Femur (tissue), 1 donor: Measurements from ENCODE around the gene STX18.

ENCODE experiments used
- DNase-seq: peaks from one replicate; pipeline ENCODE4 v3.0.0-alpha.2; 2017

The STX18 gene

DNA sequence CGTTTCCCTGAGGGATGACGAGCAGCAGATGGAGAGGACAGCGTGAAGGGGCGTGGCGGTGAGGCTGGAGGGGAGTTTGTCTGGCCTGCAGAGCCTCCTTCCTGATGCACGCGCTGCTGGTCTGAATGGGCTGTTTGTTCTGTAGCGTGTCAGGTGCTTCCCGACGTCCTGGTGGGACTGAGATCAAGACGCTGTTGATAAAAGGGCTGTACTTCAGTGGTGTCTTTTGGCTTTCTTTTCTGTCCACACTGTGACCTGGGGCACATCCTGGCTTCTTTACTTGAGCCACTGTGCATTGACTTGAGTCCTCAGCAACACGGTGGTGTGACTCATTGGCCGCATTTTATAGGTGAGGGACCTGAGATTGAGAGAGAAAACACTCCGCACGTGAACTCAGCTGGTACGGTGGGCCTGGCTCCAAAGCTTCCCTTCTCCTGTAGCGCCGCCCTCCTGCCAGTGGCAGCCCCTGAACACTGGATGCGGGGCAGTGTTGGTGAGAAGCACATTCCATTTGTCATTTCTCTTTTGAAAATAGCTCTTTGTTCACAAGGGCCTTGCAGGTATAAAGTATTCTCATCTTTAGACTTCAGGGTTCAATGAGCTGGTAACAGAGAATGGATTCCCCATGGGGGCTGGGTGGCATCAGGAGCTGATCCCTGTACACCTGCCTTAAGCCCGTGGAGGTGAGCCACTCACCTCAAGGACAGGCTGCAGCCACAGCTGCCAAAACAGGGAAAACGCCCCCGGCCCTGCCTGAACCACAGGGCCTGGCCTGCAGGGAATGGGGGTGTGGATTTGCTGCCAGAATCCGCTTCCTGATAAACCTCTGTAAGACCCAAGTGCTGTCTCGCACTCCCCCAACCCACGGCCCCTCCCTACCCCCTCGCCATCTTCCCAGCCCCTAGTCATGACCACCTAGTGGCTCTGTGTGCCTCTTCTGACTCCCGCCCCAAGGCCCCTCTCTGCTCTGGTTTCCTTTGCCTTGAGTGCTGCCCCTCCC is 125.7 kb downstream of the STX18 start:
- no peak for DNase-seq

DNA sequence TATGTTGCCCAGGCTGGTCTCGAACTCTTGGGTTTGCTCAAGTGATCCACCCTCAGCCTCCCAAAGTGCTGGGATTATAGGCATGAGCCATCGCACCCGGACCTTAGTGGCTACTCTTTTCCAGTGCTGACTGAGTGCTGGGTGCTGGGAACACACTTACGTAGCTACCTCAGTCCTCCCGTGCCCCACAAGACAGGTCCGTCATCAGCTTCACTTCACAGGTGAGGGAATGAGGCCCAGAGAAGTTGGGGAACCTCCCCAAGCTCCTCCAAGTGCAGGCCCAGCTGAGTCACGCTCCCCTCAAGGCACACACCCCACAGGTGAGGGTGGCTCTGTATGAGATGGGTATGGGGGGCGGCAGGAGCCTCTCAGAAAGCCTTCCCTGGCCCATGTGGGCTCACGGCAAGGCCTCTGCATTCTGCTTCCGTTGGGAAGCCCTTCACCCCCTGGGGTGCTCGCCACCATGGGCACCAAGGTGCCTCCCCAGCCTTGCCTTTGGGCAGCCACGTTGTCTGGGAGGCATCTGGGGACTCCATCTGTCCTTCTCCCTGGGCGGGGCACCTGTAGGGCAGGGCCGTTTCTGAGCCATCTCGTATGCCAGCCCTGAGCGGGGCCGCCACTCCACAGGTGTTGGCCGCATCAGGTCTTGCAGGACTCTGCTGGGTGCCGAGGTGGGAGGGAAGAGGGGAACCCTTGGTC is 126.6 kb downstream of the STX18 start:
- no peak for DNase-seq

DNA sequence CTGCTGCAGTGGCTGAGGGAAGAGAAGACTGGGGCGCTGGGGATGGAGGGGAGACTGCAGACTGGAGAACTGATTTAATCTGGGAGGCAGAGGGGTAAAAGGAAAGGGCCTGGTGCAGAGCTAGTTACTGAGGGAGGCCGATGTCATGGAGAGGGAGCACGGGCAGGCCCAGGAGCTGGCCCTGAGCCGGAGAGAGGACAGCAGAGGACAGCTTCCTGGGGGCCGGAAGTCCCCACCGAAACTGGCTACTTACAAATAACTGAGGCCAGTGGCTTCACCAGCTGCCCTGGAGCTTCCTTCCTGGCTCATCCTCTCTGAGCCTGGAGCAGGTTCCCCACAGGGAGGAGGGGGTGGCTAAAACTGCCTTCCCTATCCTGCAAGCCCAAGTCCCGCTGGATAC is 128.0 kb downstream of the STX18 start:
- no peak for DNase-seq

DNA sequence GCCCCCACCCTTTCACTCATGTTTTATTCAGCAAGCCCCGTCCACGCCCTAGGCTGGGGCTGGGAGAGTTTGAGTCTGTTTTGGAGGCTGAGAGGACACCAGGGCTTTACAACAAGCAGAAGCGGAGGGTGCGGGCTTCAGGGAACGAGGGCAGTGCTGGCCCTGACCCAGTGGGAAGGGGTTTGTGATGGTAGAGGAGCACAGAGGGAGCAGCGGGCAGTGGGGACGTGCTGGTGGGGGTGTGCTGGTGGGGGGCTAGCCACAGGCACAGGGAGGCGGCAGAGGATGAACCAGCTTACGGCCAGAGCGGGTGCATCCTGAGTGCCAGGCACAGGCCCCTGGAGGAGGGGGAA is 128.5 kb downstream of the STX18 start:
- DNase-seq: no peak

DNA sequence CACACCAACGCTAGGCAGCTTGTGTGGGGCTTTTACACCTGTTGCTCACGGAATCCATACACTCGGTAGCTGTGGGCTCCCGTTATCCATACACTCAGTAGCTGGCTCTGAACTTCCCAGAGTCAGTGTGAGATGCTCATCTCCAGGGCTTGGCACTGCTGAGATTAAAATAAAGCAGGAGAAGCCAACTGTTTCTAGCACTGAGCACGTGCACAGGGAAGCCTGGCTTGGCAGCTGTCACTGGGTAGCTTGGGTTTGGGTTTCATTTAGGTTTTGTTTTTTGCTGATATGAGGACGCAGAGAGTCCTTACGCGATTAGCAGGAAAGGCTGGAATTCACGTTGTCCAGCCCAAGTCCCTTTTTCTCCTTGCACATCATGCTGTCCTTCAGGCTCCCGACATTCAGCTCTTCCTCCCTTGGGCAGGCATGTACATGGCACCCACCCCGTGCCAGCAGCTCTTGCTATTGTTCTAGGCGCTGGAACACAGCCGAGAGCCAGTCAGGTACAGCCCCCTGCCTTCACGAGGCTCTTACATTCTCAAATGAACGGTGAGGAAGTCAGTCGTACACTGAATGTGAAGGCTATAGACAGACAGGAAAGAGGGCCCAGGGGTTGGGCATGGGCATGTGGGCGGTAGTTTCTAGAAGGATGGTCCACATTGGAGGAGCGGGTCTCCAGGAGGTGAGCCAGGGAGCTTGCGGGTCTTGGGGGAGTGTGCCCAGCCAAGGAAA is 129.0 kb downstream of the STX18 start:
- no peak for DNase-seq

DNA sequence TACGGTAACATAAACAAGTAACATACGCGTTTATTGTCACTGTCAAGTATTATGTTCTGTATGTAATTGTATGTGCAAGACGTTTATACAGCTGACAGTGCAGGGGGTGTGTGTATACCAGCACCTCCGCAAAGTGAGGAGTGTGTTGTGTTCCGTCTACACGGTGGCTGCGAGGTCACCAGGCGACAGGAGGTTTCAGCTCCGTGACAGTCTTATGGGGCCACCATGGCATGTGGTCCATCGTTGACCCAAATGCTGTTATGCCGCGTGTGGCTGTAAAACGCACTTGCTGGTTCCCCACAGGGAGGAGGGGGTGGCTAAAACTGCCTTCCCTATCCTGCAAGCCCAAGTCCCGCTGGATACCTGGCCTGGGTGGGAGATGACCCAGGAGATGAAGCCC is 129.9 kb downstream of the STX18 start:
- DNase-seq: no peak

DNA sequence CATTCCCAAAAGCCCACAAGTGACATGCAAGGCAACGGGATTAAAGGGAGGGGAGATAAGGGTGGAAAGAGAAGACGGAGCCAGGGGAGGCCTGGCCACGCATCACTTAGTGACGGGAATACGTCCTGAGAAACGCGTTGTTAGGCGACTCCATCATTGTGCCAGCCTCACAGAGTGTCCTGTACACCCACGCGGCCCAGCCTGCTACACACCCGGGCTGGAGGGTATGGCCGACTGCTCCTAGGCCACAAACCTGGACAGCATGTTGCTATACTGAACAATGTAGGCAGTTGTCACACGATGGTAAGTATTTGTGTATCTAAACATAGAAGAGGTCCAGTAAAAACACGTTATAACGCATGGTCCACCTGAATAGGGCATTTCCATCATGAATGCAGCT is 131.6 kb downstream of the STX18 start:
- no peak for DNase-seq

DNA sequence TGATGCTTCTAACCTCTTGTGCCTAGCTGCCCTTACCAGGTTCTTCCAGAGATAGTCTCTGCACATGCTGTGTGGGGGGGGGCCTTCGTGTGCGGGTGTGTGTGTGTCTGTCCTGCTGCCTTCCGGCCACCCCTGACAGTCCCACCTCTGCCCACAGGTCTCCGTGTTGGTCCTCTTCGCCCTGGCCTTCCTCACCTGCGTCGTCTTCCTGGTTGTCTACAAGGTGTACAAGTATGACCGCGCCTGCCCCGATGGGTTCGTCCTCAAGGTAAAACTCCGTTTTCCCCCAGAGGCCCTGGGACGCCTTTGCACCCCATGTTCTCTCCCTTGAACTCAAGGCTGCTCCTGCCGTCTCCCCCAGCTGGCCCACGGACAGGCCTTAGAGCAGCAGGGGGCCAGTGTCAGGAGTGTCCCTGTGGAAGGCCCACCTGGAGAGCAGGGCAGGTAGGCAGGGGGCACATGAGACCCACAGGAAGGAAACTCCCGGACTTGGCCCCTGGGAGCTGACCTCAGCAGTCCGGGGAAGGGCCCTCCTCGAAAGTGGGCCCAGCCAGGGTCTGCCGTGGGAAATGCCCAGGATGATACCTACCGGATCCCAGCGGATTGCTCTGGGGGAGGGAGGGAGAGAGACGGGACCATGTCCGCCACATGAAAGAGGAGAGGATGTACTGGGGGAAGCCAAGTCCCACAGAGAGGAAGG is 132.3 kb downstream of the STX18 start:
- DNase-seq: no peak

DNA sequence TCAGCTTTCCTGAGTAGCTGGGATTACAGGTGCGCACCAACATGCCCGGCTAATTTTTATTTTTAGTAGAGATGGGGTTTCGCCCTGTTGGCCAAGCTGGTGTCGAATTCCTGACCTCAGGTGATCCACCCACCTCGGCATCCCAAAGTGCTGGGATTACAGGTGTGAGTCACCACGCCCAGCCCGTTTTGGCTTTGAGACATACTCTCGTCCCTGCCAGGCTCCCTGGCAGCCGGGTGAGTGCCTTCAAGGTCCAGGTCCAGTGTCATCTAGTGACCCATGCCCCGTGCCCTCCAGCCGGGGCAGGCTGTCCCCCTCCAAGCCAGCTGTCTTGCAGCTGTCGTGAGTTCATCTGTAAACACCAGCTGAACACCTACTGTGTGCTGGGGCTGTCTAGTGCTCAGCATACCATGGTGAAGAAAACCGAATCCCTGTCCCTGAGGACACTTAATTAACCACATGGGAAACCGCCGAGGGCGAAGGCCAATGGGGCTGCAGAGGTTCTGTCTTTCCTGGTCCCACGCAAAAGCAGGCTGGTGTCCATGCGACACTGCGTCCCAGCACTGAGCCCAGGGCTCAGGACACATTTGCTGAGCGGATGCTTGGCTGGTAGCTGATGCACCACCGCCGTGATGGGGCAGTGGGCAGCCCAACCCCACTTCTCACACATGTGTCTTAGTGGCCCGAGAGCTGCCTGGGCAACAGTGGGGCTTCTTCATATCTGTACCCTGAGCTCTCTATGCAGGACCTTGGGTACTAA is 133.1 kb downstream of the STX18 start:
- DNase-seq: no peak

DNA sequence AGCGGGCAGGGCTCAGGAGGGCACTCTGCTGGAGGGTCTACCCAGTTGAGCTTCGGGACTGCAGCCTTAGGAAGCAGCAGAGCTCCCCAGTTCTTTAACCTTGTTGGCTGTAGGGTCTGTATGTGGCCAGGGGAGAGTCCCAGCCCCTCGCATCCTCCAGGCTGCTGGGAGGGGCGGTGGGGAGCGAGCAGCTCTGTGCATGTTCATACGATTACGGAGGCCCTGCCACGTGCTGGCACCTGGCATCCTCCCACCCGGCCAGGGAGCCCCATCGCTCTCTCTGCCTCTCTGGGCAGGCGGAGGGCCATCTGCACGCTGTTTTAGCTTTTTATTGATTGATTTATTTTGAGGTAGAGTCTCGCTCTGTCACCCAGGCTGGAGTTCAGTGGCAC is 133.7 kb downstream of the STX18 start:
- DNase-seq: no peak

DNA sequence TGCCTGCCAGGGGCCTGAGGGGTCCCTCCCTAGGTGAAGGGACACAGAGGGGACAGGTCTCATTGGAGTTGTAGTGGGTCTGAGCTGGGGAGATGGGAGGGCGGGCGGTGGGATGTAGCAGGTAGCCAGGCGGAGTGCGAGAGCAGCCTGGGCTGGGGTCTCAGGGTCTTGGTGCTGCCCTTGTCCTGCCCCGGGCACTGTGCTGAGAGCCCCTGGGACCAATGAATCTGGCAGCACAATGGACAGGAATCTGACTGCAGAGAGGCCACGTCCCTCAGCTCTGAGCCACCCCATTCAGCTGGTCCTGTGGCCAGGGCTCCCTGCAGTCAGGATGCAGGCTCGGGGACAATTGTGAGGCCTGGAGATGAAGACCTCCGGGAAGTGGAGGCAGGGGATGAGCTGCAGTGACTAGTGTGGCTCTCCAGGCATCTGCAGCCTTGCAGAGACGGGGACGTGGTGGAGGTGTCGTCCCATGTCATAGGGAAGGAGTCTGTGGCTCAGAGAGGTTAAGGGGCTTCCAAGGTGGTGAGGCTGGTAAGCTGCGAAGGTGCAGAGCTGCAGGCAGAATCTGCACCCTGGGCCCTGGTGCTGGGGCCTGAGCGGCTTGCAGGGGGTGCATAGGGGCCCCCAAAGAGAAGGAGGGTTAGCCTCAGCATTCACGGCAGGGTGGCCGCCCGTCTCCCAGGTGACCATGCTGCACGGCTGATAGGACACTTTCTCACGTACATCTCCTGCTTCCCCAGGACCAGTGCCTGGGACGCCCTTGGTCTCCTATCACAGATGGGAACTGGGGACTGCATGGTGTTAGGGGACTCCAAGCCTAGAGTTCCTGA is 134.3 kb downstream of the STX18 start:
- no peak for DNase-seq

DNA sequence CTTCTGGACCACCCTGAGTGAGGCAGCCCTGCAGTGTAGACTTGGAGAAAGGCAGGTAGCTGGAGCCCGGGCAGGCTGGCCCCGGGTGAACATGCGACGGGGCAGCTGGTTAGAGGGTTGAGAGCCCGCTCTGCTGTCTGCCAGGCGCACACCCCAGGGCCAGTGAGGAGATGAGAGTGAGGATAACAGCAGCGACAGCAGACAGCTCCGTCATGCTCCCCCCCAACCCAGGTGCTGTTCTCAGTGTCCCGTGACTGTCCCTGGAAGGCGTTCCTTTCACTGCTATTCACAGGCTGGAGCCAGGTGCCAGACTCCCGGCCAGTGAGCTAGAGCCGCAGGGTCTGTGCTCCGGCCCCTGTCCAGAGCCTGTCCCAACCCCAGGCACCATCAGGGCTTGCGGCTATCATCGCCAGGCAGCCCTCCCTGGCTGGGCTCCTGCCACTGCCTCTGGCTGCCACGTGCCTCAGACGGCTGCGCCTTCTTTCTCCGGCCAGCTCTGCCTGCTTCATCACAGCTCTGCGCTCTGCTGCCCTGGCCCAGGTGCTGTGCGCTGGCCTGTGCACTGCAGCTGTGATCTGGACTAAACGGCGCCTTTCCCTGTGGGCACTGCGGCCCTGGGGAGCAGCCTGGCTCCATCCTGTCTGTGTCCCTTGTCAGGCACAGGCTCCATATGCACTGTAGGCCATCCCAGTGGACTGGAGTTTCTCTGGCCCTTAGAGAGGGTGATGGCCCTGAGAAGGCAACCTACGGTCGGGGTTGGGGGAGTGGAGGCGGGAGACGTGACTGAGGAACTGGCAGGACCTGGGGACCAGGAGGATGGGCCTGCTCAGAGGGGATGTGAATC is 135.2 kb downstream of the STX18 start:
- no peak for DNase-seq

DNA sequence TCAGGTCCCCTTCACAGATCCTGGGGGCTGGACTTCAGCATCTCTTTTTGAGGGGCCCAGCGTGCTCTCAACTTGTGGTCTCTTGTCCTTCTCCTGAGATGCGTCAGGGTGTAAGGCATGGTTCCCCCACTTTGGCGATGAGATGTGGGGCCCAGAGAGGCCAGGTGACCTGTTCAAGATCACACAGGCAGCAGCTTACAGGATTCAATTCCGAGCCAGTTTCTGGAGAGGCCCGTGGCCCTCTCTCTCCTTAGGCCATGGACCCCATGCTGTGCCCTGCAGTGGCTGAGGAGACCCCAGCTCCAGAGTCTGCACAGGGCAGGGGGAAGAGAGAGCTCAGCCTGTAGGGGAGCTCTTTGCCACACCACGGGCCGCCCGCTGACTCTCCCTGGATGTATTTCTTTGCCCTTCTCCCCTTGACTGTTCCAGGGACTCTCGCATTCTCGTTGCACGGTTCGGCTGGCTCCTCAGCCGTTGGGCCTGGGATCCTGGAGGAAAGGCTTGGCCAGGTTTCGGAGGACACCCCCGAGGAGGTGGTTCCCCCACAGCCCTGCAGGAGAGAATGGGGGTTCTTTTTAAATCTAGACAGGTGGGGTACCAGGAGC is 136.4 kb downstream of the STX18 start:
- no peak for DNase-seq

DNA sequence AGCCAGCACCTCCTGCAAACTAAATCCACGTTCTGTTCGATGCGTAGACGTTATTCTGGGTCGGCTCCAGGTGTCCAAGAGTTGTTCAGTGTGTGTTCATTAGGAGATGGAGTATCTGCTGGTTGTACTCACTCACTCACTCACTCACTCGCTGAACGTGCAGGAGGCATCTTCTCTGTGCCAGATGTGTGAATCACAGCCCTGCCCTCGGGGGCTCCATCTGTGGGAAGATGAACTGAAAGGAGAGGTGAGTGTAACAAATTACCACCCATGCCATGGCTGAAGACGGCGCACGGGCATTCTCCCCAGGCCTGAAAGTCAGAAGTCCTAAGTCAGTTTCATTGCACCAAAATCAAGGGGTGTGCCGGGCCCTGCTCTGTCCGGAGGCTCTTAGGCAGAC is 138.9 kb downstream of the STX18 start:
- no peak for DNase-seq

DNA sequence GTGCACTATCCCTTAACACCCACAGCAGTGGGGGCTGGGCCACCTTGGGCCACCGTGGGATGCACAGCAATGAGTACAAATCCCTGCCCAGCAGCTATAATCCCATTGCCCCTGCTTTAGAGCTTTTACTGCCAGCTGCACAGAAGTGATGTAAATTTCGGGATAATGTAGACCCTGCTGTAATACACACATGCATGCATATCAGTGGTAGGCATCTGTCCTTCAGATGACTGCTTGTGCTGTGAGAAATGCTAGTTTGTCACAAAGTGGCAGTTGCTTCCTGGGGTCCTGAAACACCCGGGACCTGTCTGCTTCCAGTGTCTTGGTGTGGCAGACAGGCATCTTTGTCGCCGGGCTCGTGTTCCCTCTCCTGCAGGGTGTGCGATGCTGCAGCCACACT is 140.8 kb downstream of the STX18 start:
- DNase-seq: no peak

DNA sequence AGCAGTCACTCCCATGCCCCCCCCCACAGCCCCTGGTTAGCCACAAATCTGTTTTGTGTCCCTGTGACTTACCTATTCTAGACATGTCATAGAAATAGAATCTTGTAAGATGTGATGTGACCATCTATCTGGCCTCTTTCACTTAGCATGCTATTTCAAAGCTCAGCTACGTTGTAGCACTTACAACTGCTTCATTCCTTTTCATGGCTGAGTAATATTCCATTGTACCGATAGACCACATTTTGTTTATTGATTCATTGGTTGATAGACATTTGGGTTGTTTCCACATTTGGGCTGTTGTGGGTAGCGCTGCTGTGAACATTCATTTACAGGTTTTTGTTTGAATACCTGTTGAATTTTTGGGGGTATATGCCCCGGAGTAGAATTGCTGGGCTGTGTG is 143.4 kb downstream of the STX18 start:
- DNase-seq: no peak

DNA sequence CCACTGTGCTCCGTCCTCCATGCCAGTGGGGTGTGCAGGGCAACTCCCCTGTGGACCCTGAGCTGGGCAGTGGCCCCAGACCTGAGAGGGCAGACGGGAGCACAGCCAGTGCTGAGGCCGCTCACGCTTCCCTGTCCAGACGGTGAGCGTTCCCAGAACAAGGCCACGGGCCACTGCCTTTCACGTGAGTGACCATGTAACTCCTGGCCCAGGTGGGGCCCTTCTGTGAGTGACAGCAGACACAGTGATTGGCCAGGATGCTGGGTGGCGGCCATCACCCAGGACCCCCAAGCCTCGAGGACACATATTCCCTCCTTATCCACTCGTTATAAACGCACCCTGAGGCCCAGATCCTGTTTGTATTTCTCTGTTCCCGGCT is 144.4 kb downstream of the STX18 start:
- no peak for DNase-seq

DNA sequence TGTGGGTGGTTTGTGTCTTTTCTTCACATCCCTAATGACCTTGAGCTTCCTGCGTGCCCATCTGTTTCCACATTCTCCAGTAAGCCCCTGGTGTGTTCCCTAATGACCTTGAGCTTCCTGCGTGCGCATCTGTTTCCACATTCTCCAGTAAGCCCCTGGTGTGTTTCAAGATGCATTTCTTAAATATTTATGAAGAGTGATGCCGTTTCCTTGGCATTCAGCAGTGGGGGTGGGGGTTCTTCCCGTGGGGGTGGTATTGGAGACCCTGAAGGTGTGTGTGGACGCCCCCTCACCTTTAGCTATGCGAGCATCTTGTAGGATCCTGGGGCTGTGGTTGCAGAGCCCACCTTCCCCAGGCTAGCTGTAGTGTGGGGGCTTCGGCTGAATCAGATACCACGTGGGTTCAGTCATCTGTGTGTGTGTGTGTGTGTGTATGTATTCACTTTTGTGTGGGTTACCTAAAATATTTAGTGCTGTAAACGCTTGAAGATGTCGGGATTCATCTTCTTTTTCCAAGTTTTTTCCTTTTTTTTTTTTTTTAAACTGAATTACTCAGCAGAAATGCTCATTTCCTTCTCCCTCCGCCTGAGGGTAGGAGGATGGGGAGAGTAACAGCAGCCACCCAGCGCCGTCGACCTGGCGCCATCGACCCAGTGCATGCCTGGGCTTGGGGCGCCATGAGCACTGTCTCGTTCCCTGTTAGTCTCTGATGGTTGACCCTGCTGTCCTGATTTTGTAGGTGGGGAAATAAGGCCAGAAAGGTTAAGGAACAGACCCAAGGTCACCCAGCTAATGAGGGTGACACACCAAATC is 145.0 kb downstream of the STX18 start:
- DNase-seq: no peak
